Sigmoid colon (tissue), 4 donors: Measurements from ENCODE around the gene ZNF521.

Experiments
- CTCF ChIP-seq, 4 experiments: fragments of 450-650 bp in 3 of 4; fragments of 200-600 bp in 1 of 4; IDR thresholded peaks; one replicate each; pipeline ENCODE4 v1.5.1; 2016 to 2019; ENCODE audit warnings: antibody characterized with exemption in 4 of 4, mild to moderate bottlenecking in 3 of 4, moderate library complexity in 2 of 4
- EP300 ChIP-seq, 4 donors: sonication (generic); formaldehyde crosslinking; IDR thresholded peaks; one replicate each; pipeline ENCODE4 v1.6.1; 2017; ENCODE audit warnings: antibody characterized with exemption in 4 of 4
- POLR2A ChIP-seq, 2 donors: fragments of 450-650 bp; IDR thresholded peaks; one replicate each; pipeline ENCODE4 v1.6.1; 2016; ENCODE audit warnings: antibody characterized with exemption in 2 of 2, mild to moderate bottlenecking in 2 of 2, moderate library complexity in 2 of 2
- POLR2AphosphoS5 ChIP-seq, 4 donors: sonication (generic); formaldehyde crosslinking; IDR thresholded peaks; one replicate each; pipeline ENCODE4 v1.6.1; 2017; ENCODE audit warnings: antibody characterized with exemption in 4 of 4

DNA sequence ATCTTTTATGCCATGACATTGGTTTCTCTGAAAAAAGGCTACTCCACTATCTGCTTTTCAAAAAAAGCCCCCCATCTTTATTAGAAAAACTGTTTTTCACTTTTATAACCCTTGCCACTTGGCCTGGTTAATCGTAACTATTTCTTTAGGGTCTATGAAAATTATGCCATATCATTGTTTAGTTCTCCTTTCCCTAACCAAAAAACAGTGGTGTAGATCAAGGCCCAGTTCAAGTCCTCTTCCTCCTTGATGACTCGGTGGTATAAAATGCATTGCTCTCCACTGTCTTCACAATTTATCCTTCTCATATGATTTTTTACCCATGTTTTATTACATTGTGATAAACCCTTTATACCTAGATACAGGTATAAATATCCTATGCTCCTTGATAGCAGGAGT is 205.5 kb downstream of the ZNF521 start:
- no peak for TF ChIP-seq CTCF (IDR thresholded peaks at IDR 0.05)
- TF ChIP-seq POLR2A (IDR thresholded peaks at IDR 0.05) = no peak
- no peak for TF ChIP-seq EP300 (IDR thresholded peaks at IDR 0.05)
- TF ChIP-seq POLR2AphosphoS5 (IDR thresholded peaks at IDR 0.05) = no peak
